ENCODE results near the gene SLC13A1.
"Not testable (repeated sequence)": the region's sequence is repeated elsewhere in the genome, so short reads cannot be mapped to it uniquely, and the experiment has no call there.

The SLC13A1 gene, protein sequence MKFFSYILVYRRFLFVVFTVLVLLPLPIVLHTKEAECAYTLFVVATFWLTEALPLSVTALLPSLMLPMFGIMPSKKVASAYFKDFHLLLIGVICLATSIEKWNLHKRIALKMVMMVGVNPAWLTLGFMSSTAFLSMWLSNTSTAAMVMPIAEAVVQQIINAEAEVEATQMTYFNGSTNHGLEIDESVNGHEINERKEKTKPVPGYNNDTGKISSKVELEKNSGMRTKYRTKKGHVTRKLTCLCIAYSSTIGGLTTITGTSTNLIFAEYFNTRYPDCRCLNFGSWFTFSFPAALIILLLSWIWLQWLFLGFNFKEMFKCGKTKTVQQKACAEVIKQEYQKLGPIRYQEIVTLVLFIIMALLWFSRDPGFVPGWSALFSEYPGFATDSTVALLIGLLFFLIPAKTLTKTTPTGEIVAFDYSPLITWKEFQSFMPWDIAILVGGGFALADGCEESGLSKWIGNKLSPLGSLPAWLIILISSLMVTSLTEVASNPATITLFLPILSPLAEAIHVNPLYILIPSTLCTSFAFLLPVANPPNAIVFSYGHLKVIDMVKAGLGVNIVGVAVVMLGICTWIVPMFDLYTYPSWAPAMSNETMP

DNA sequence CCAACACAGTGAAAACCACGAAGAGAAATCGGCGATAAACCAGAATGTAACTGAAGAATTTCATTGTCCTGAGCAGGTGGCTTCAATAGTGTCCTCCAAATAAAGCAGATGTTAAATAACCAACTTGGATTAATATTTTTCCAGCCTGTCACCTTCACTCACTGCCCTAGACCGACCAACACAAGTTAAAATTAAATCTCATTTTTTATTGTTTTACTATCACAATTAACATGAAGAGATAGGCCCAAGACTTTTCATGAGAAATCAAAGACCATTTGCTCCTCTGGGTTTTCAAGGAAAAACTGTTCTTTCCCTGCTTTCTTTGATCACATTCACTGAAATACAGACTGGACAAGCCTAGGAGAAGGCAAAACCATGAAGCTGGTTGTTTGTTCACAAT, at the start of gene SLC13A1:
TSS of gene SLC13A1 (minus strand) at position 87 of the 400 bp plus-strand sequence. CDS start at position 64, 23 bp downstream.
- no peak for DNase-seq

DNA sequence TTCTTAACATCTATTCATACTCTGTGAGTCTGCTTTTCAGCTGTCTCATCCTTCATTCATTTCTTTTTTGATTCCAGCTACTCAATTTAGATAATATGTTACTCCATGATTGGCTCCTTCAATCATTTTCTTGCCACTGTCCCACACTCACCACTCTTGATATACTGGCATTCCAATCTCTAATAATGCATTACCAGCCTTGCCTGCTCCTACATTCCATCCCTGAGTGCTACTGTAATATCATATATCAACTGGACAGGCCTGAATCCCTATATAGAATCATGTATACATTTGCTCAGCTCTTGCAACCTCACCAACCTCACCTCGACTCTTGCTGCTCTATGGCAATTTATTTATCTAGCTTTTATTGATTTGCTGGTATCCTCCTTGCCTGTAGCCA, 45.0 kb upstream of the SLC13A1 start:
- no peak for DNase-seq

DNA sequence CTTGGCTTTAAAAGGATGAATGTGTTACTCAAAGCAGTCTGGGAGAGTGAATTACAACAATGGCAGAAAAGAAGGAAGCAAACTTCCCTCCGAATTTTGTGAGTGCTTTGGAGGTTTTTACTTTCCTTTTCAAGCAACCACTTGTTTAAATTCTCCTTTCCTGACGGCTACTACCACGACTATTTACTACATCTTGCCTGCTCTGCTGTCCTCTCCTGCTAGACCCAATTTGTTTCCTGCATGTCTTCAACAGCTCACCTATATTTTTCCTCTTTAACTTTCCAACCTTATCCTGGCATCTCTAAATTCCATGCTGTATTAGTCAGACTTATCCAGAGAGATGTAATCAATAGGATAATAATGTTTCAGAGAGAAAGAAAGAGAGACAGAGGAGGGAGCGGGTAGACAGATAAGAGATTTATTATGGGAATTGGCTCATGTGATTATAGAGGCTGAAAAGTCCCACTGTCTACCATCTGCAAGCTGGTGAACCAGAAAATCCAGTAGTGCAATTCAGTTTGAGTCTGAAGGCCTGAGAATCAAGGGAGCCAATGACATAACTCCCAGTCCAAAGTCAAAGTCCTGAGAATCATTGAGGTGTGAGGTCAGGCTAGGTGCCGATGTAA, 42.8 kb upstream of the SLC13A1 start:
- DNase-seq: no peak

DNA sequence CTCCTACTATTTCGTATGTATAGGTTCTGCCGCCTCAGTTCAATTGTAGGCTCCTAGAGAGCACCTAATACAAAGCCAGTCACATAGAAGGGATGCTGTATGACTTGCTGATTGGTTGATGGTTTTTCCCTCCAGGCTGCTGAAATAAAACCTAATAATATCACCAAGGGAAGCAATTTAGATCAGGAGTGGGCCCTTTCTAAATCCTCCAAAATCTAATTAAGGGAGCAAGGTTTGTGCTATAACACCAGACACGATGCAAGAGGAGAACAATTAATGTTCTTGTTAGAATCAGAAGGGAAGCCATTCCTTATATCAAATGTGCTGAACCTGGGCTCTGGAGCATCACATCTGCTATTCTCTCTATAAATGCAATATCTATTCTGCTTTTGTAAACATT, 42.0 kb upstream of the SLC13A1 start:
- DNase-seq: no peak

DNA sequence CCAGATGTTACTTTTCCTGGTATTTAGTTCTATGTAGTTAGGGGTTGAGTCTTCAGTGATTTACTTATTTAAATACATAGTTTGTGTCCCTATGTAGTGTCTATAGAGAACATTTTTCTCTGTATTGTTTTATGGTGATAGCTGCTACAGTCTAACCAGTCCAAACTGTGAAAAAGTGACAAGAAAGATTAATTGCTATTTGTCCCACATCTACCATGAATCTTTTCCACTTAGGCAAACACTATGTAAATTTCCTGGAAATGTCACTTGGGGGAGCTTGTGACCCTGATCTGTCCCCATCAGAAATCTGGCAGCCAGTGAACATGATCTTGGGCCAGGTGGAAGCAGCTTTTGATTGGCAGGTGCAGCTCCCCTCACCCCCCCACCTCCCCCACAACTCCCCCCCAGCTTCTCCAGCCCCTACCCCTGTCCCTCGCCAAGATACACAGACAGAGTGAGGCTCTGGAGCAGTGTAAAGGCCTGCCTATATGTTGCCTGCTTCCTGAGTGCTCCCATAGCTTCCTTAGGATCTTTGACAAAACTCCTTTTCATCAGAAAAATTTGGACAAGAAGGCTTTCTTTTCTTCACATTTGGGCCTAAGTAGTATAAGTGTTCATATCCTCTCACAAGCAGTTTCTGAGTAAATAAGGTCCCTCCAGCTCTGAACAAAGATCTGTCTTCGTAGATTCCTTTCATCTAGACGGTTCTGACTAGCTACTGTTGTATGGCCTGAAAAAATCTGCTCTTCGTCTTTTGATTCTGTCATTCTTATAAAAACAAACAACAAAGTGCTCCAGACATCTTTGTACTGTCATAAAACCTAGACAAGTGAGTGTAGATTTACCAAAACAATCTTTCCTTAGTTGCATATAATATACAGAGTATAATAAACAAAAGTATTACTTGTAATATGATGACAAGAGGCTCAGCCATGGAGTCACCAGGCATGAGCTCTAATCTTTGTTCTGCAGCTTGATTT, 31.5 kb upstream of the SLC13A1 start:
- DNase-seq: no peak

DNA sequence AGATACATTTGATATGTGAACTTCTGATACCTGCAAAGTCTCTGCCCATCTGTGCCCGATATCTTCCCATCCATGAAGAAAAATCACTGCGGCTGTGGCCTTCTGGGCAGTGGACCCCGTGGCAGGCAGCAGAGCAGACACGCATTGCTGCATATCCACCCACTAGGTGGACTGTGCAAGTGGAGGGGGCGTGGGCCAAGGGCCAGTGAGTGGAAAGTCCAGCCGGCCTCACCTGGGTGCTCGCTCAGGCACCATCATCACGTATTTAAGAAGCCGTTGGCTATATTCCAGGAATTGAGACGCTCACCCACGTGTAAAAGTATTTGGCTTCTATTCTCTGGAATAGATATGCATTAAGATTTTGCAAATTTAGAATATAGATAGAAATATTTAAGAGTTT, 30.8 kb upstream of the SLC13A1 start:
- DNase-seq: no peak

DNA sequence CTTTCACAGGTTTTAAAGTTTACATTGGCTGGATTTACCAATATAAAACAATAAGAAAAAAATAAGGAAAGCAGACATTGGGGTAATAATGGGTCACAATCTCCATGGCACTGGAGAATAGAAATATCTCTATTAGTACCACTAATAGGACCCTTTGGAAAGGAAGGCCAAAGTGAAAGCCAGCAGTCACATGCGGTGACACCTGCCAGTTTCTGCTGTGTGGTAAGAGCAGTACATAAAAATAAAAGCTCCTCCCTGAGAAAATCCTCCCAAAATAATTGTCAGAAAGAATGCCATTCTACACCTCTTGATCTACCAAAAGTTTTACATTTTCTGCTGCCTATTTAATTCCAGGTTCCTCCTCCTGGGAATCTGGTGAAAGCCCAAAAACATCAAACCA, 30.4 kb upstream of the SLC13A1 start:
- DNase-seq: no peak

DNA sequence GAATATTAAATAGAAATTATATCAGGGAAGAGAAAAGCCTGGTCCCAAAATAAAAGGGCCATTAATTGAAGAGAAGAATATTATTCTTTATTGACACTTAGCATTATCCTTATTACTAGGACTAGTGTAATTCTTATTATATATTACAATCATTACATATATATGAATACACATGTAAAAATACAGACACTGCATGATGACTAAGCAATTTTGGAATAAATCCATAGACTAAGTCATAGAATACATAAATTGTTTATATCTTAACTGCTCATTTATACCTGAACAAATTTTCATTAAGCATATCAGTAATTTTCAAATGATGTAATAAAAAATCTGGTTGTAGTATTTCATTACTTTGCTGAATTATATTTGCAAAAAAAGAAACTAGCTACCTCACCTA, 29.7 kb upstream of the SLC13A1 start:
- DNase-seq: no peak

DNA sequence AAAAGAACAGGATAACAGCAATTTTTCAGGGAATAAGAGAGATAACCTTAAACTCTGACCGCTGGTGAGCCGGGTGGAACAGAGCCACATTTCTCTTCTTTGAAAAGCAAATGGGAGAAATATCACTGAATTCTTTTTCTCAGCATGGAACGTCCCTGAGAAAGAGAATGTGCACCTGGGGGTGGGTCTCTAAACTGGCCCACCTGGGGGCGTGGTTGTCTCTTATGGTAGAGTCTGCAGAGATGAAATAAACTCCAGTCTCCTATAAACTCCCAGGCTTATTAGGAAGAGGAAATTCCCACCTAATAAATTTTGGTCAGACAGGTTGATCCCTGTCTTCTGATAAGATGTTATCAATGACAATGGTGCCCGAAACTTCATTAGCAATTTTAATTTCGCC, 27.9 kb upstream of the SLC13A1 start:
- not testable (repeated sequence) for DNase-seq

DNA sequence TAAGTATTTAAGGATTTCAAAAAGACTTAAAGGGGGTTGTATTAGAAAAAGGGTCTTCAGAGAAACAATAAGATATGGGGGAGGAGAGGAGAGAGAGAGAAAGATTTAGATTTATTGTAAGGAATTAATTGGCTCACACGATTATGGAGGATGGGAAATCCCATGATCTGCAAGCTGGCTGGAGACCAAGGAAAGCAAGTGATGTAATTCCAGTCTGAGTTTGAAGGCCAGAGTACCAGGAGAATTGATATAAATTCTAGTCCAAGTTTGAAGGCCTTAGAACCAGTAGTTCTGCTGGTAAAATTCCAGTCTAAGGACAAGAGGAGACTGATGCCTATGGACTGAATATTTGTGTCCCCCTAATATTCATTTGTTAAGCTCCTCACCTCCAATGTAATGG, 20.6 kb upstream of the SLC13A1 start:
- DNase-seq: no peak

DNA sequence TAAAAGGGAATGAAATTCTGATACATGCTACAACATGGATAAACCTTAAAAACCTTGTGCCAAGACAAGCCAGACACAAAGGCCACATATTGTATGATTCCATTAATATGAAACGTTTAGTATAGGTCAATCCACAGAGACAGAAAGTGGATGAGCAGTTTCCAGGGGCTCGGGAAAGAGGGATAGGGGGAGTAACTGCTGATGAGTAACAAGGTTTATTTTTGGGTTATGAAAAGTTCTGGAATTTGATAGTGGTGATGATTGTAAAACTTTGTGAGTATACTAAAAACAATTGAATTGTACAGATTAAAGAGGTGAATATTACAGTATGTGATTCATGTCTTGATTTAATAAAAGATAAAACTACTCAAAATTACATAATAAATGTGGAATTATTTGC, 19.1 kb upstream of the SLC13A1 start:
- no peak for DNase-seq

DNA sequence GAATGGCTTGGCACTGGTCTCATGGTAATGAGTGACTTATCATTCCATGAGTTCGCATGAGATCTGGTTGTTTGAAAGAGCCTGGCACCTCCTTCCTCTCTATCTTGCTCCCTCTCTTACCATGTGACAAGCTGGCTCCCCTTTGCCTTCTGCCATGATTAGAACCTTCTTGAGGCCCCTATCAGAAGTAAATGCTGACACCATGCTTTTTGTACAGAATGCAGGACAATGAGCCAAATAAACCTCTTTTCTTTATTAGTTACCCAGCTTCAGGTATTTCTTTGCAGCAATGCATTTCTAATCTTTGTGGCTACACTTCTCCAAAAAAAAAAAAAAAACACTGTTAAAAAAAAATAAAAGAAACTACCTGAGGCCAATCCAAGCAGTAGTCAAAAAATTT, 17.1 kb upstream of the SLC13A1 start:
- DNase-seq: no peak

DNA sequence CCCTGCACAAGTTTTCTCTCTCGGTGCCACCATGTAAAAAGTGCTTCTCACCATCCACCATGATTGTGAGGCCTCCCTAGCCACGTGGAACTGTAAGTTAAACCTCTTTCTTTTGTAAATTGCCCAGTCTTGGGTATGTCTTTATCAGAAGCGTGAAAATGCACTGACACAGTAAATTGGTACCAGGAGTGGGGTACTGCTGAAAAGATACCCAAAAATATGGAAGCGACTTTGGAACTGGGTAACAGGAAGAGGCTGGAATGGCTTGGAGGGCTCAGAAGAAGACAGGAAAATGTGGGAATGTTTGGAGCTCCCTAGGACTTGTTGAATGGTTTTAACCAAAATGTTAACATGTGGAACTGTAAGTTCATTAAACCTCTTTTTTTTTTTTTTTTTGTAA, 15.6 kb upstream of the SLC13A1 start:
- DNase-seq: no peak

DNA sequence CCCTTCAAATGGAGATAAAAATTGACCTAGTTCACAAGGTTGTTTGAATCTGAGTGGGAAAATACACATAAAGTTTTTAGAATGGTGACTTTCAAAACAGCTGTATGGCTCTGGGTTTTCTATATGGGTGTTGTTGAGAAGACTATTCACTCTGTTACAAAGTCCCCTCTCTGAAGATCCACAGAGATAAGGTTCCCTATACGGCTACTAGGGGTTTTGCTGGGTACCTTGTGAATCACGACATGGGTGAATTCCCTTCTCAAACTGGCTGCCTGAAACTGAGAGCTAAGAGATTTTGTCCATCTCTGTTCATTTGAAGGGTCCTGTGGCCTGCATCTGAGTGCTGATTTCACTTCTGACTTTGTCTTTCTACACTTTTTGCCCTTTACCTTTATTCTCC, 11.8 kb upstream of the SLC13A1 start:
- no peak for DNase-seq

DNA sequence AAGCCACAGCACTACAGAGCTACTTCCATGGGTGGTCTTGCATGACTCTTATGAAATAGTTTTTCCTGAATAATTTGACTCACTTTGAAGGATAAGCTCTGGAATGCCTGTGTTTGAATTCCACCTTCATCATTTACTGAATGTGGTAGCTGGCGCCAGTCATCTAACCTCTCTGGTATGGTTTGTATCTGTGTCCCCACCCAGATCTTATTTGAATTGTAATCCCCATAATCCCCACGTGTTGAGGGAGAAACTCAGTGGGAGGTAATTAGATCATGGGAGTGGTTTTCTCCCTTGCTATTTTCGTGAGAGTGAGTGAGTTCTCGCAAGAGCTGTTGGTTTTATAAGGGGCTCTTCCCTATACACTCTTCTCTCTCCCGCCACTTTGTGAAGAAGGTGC, 11.2 kb upstream of the SLC13A1 start:
- no peak for DNase-seq

DNA sequence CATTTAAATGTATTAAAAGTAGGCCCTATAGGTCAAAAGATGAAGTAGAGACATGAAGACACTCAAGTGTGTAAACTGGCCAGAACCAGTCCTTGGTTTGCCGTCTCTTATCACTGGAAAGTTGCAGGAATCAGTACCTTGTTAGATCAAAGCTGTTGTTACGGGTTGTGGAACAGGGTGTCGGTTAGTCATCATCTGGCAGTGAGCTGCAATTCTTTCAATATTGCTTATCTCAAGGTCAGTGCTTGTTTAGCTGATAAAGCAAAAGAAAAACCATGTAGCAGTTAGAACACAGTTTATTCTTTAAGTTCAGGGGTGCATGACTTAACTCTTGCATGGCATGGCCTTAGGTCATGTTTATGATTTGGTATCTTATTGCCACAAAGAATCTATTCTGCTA, 10.0 kb upstream of the SLC13A1 start:
- no peak for DNase-seq

DNA sequence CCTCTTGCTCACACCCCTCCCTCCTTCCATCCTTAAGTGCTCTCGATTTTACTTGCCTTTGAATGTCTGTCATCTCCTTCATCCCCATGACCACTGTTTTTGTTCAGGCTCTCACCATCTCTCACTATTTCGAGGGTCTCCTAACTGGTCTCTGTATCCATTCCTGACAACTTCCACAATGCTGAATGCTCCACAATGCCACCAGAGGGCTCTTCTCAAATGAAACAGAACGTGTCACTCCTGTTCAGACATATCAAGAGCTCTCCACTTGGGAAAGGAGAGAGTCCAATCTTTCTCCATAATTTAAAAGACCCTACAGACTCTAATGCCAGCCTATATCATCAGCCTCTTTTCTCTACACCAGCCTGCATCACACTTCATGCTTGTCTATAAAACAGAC, 9.0 kb upstream of the SLC13A1 start:
- DNase-seq: no peak

DNA sequence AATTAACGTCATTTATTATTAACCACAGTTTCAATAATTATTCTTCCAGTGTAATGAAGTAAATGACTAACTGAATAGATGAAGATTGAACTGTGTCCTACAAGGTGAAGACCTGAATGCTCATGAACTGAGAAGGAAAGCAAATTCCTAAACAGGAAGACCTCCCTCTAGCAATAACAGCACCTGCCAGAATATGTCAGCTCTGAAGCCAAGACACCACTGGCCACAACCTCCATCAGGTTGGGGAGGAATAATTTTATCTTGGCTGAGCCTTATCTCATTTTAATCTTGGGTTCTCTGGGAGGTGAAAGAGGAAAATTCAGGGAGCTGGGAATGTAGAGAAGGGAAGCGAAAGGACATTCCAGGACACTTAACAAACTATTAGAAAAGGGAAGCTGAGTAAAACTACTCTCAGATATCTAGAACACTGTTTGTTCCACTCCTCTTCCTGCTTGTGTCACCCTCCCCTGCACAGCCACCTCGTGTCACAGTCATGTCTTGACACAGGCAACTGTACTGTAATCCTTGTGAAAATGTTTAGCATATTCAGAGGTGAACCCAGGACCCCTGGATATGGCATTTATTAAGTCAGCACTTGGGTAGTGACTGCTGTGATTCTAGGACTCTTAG, 4.6 kb upstream of the SLC13A1 start:
- DNase-seq: no peak

DNA sequence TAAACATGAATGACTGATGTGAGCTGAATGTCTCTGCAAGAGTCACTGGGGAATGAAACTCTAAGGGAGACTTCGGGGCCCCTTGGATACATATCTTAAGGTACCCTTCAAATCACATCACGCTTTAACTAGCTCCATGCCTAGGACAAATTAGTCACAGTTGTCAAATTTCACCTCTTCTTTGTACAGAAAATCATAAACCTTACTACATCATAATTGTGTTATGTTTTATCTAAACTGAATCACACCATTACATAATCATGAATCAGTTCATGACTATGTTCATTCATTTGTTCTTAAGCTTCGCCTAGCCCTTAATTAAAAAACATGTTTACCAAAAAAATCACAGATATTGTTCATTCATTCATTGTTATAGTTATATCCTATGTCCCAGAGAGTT, 2.1 kb upstream of the SLC13A1 start:
- no peak for DNase-seq

DNA sequence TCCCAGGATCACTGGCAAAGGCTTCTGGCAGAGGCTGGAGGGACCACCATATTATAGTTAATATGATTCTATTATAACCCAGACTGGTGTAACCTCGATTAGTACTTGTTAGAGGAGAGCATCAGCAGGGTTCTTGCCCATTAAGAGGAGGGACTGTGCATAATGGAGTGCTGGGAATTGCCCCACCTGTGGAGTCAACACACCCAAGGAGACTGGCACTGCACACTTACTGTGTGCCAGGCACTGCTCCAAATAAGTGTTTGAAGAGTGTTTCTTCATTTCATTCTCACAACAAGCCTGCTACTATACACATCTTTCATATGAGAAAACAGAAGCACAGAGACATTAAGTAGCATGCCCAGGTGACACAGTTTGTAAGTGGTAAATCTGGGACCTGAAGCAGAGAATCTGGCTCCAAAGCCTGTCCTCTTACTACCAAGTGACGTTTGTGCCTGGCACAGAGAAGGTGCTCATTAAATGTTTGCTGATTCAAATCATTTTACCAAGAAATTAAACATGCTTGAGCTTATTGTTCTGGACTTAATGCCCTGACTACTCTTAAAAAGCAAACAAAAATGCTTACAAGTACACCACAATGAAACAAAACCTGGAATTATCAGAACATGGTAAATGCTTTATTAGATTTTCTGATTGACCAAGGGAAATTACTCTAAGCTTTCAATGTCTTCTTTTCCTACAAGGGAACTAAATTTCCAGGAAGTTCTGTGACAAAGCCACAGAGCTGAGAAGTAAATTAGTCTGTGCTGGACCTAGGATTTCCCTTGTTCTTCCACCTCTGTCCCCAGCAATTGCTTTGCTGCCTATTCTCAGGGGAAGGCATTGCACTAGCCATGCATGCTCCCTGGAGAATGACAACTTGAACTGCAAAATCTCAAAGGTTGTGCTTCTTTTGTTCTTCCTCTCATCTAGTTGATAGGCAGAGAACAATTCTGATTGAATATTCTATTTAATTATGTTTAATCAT, 809 bp downstream of the SLC13A1 start:
- DNase-seq: no peak

DNA sequence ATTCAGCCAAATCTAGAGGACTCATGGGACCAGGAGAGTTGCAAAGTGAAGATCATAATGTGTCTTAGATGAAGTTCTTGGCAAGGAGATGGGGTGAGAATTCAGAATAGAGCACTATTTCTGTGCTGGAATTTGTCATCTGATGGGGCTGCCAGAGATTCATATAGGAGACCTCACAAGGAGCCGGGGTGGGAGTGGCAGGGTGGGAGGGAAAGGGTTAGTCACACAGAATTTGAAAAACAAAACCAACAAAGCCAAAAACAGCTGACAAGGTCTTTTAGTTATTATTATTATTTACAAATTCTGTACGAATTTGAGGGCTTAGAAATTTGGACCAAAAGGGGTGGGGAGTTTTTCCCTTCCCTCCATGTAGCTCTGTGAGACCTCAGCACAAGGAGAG, 1.7 kb downstream of the SLC13A1 start:
- DNase-seq: no peak

Data from DMS79 (cell line).